Uterus (tissue), 2 donors: ENCODE results near the gene ZNF273.

Source experiments
- POLR2A ChIP-seq, 2 donors: fragments of 450-650 bp; IDR thresholded peaks; one replicate each; pipeline ENCODE4 v1.6.1; 2016; ENCODE audit warnings: antibody characterized with exemption in 2 of 2, mild to moderate bottlenecking in 1 of 2, moderate library complexity in 1 of 2
- TF ChIP-seq, protein P1 (sequence below), 4 experiments: fragments of 200-600 bp in 2 of 4; fragments of 450-650 bp in 2 of 4; sonication (generic) in 2 of 4; IDR thresholded peaks; one replicate each; pipeline ENCODE4 v1.5.1; 2016 to 2019; ENCODE audit warnings: antibody characterized with exemption in 4 of 4, mild to moderate bottlenecking in 2 of 4, moderate library complexity in 1 of 4

DNA sequence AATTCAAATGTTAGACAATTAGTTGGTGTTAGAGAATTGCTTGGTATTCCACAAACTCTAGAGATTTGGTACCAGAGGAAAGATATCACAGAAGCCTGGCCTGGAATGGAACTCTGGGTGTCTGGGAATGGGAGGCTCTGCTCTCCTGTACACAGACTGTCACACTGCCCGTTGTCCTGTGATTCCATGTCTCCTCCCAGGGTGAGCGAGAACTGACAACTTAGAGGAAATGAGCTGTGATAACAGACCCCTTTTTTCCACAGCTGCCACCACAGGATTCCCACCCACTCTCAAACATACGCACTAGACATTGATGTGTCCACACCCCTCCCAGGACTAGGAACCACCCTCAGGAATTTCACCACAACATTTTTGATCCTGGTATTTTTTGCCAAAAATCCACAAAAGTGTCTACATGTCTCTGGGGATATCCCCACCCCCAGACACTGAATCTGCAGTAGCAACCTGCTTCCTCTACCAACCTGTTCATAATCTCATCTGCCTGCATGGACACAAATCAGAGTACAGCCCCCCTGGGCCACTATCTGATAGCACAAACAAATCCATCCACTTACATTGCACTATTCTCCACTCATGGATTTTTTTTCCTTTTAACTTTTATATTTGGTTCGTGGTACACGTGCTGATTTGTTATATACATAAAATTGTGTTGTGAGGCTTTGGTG lies 4.7 kb downstream of the ZNF273 start:
- TF ChIP-seq, protein P1, sequence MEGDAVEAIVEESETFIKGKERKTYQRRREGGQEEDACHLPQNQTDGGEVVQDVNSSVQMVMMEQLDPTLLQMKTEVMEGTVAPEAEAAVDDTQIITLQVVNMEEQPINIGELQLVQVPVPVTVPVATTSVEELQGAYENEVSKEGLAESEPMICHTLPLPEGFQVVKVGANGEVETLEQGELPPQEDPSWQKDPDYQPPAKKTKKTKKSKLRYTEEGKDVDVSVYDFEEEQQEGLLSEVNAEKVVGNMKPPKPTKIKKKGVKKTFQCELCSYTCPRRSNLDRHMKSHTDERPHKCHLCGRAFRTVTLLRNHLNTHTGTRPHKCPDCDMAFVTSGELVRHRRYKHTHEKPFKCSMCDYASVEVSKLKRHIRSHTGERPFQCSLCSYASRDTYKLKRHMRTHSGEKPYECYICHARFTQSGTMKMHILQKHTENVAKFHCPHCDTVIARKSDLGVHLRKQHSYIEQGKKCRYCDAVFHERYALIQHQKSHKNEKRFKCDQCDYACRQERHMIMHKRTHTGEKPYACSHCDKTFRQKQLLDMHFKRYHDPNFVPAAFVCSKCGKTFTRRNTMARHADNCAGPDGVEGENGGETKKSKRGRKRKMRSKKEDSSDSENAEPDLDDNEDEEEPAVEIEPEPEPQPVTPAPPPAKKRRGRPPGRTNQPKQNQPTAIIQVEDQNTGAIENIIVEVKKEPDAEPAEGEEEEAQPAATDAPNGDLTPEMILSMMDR (IDR thresholded peaks at IDR 0.05): no peak
- TF ChIP-seq POLR2A (IDR thresholded peaks at IDR 0.05): no peak
